Frontal cortex (tissue), 4 donors: ENCODE data around the gene SH3GL1. TPM values are rescaled to one million over a fixed set of nuclear protein-coding genes. Genes with fewer than 3 reads are reported as not detected.
A peak's percentile ranks its signal among the peaks of the same experiment; 100 is the strongest.

ENCODE experiments used
- DNase-seq, 2 donors: peaks; one replicate each; pipeline ENCODE4 v3.0.0; 2012; ENCODE audit warnings: low spot score in 2 of 2
- FAIRE-seq: peaks from 2 replicates; lab custom pipeline; 2012; peaks lifted over from hg19 to GRCh38; lab: Jason Lieb, UNC
- total RNA-seq: library from RNA; depleted of rRNA; stranded (reverse); fragments of >200 nt; gene quantifications from one replicate; pipeline ENCODE4 v1.2.3, GENCODE V29; 2014
- donor health status: control.
- donor health status: control.
- donor health status: control.

Gene SH3GL1
- 17.5 TPM for total RNA-seq

DNA sequence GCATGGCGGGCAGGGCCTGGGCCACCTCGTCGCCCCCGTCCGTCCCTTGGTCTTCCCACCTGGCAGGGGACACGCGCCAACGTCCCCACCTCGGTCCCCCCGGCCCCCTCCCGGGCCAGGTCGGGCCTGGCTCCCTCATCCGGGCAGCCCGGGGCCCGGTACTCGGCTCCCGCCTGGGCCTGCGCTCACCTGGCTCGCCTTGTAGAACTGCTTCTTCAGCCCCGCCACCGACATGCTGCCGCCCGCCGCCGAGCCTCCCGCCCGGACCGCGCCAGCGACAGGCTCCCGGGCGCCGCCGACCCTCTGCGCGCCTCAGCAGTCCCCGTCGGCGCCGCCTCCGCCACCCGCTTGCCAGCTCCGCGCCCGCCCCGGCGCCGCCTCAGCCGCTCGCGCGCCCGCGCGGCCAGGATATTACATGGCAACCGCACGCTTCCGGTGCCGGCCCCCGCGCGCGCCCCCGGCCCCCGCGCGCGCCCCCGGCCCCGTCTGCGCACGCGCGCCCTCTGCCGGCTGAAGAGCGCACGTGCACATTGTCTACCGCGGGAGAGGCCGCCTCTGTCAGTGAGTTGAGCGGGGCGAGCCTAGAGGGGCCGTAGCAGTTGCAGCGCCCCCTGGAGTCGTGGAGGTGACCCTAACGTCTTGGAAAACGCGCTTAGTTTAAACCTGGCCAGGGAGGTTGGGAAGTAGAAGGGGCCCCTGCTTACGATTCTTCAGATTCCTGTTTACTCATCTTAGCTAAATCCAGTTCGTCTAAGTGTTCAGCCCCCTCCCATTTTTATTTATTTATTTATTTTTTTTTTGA, at the start of gene SH3GL1:
Gene SH3GL1, minus strand, starts transcription at position 413 of the 802 bp plus-strand sequence. Its CDS starts 179 bp downstream, at position 234.
- FAIRE-seq: no peak
- peak; percentile 88 to 94 for DNase-seq

DNA sequence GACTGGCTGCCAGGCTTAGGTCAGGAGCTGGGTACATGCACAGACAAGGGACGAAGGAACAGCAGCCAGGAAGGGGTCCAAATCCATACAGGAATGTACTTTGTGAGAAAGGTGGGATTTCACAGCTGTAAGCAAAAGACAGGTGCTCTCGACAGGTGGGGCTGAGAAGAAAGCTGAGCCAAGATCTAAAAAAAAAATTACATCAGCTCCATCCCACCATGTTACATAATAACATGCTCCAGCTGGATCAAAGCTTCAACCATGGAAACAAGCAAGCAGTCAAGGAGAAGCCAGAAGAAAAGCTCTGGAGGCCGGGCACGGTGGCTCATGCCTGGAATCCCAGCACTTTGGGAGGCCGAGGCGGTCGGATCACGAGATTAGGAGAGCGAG, 49.3 kb upstream of the SH3GL1 start:
- no peak for FAIRE-seq

DNA sequence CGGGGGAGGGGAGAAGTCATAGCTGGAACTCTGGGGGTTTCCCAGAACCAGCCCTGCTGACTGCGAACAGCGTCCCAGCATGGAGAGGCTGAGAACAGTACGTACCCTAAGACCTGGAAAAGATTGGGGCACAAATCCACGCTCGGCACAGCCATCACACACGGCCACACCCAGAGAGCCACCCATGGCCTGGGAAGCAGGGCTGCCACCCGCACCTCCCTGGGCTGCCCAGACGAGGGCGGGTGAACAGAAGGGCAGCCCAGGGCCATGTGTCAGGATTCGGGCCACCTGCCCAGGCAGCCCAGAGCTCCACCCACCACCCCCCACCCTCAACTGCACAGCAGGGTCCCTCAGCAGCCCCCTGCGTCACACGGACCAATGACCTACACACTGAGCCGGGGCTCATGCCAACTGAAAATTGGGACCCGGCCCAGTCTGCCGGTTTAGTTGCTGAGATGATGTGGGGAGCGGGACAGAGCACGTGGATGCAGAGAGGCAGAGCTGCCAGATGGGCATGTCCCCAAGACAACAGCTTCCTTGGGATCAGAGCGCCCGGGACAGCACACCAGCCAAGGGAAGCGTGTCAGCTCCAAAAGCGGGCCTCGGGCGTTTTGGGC, 48.8 kb upstream of the SH3GL1 start:
- no peak for FAIRE-seq
- DNase-seq: peak; percentile 70 to 77

More for the DNA sequence above, 49.3 kb upstream of the SH3GL1 start:
- DNase-seq: no peak

DNA sequence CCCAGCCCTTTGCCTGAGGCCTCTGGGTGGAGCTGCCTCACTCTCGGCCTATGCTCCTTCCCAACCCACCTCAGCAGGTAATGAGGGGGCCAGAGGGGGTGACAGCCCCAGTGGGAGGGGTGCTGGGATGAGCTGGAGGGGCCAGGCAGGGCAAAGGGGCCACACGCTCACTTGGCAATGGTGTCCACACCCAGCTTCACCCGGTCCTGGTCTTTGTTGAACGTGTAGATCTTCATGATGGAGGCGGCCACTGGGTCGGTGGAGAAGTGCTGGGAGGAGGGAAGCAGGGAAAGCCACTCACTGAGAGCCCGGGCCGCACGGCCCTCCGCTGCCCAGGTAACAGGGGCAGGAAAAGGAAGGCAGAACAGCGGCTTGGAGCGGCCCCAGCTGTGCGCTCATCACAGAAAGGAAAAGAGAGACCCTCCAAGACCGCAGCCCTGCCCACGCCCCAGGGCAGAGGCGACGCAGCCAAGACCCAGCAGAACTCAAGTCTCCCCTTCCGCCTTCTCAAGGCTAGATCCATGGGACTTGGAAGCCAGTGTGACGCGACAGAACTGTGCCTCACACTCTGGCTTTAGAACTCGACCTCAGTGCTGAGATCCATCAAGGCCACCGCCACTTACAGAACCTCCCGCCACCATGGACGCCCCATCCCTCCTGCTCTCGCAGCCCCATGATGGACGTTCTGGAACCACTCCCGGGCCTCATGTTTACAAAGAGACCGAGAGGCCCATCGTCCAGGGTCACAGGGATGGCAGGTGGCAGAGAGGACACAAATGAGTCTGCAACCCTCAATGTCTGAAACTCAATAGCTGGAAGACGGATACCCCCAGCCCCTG, 48.0 kb upstream of the SH3GL1 start:
- FAIRE-seq: no peak

DNA sequence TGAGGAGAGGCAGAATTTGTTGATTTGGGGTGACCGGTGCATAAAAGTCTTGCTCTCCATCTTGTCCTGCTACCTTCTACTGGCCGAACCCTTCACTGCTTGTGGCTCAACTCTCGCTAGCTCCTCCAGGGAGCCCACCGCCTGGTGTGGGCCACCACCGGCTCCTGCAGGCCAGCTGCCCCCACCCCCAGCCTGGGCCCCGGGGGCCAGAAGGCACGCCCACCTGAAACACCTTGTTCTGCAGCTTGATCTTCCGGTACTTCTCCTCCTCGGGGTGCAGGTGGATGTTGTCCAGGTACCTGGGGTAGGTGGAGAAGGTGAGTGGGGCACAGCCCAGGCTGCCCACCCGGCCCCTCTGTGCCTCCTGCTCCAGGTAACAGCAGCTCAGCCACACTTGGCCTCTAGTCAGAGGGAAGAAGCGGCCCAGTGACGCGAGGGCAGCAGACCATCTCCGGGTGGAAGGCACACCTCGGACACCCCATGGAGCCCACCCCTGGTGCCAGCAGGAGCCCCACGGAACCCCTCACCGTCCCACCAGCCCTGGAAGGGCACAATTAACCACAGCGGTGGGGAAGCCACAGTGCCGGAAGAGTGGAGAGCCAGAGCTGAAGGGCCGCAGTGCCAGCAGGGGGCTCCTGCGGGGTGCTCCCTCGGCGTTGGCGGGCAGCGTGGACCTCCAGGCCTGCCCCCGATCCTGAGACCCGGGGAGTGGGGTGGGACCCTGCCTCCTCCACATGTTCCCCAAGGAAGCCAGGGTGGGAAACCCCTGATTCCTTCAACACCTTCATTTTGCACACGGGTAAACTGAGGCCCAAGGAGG, 47.2 kb upstream of the SH3GL1 start:
- DNase-seq (no peak), FAIRE-seq (no peak)

More for the DNA sequence above, 48.0 kb upstream of the SH3GL1 start:
- no peak for DNase-seq

DNA sequence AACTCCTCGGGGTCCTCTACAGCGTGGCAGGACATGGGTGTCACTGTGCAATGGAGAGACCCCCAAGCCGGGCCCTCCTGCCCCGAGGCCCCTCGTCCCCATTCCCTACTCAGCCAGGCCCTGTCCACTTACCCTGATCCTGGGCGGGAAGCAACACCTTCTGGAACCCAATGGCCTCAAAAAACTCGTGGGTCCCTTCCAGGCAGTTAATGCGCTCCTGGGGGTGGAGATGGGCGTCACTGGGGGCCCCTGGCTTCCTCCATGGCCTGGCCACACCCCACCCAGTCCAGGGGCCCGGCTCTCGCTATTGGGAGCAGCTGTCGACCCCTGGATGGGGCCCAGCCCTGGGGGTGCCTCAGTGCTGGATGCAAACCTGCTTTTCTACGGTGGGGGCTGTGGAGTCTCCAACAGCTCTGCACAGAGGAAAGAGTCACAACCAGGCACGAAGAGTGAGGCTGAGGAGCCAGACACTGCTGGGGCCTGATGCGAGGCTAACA, 46.4 kb upstream of the SH3GL1 start:
- no peak for DNase-seq
- FAIRE-seq: no peak

GRCh38 chr19:4445963-4446703, 45.8 kb upstream of the SH3GL1 start:
- DNase-seq (no peak), FAIRE-seq (no peak)

- DNase-seq (no peak), FAIRE-seq (no peak)
Measured at GRCh38 chr19:4444765-4445741, 44.7 kb upstream of the SH3GL1 start.

DNA sequence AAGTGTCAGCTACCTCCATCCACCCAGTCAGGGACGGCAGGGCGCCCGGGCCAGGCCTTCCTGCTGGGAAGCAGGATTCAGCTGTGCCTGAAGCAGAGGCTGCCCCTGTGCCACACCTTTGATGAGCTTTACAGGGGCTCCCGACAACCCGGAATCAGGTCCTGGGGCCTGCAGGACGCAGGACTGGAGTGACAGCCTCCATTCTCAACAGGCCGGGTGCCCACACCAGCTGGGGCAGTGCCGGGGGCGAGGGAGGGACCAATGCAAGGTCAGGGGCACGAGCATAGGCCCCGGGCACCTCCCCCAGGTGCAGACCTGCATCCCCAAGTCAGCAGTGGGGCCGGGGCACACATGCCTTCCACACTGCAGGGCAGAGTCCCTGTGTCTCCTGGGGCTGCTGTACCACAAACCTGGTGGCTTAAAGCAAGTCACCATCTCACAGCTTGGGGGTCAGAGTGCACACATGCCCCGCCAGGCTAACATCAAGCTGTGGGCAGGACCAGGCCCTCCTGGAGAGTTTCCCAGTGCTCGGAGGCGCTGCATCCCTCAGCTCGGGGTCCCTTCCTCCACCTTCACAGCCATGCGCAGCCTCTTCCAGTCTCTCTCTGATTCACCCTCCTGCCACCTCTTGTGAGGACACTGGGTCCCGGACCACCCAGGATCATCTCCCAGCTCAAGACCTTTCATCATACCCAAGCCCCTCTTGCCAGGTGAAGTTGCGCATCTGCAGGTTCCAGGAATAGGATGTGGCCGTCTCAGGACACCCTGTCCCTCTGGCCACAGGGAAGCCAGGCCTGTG, 43.8 kb upstream of the SH3GL1 start:
- DNase-seq (no peak), FAIRE-seq (no peak)

DNA sequence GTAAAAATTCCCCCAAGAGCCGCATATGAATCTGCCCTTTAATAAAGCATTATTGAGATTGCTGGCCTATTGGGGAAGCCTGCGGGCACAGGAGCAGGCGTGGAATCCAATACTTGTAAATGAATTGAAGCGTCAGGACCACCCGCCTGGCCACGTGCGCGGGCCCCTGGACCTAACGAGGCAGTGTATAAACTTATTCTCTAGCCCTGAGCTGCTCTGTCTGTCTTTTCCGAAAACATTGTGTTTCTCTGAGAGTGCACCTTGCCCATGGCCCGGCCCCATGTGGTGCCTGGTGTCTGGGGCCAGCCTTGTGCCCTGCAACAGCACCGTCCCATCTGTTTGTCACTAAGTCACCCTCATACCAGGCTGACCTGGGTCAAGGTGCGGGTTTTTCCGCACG, 42.8 kb upstream of the SH3GL1 start:
- DNase-seq (no peak), FAIRE-seq (no peak)

DNA sequence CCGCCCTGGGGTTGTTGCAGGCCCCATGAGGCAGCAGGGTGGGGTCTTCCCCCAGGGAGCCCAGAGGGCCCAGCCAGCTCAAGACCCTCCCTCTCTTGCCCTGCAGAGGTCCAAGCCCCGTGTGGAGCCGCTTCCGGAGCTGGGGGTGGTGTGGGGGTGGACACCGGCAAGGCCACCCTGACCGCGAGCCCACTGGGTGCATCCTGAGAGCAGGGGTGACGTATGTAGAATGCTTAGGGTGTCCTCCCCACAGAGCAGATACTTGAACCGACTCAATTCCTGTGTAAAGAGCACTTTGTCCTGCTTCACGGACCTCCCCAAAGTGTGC, 42.4 kb upstream of the SH3GL1 start:
- FAIRE-seq: no peak
- no peak for DNase-seq

DNA sequence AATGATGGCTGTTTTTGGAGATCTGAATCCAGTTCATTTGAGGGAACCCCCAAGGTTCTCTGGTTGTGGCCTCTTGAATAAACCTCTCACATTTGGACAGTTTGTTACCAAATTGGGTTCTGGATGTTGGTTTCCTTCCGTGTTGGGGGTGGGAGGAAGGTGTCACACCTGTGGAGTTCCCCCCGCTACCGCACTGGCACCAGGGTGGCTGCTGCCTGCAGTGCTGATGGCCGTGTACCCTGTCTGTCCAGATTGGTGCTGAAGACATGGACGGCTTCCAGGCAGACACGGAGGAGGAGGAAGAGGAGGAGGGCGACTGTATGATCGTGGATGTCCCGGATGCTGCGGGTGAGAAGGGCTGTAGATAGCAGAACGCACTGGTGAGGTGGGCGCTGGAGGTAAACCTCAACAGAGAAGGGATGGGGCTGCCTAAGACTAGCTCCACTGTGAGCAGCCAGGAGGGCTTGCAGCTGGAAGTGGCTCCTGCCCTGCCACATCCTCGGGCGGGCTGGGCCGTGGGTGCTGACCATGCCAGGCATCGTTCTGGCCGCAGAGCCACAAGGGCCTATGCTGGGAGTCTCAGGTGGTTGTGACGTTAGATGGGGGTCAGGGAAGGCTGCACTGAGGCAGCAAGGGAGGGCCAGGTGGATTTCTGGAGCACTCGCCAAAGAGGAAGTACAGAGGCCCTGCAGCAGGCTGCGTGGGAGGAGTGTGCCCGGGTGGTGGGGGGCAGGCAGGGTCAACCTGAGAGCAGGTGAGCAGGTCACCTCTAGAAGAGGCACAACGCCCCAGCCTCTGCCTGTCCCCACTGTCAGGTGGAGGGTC, 41.9 kb upstream of the SH3GL1 start:
- DNase-seq: no peak
- no peak for FAIRE-seq

DNA sequence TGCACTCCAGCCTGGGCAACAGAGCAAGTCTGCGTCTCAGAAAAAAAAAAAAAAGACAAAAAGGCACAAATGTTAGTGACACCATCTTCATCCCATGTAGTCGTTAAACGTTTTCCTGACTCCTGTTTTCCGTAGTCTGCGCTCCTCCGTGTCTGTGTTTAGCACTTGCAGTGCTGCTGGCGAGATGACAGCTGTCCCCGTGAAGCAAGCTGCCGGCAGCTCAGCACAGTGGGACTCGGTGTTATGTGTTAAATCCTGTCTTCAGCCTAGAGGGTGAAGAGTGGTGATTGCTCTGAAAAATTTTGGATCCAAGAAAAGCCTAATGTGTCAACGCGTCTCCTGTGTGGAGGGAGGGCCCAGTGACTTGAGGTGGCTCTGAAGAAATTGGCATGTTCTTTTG, 38.9 kb upstream of the SH3GL1 start:
- DNase-seq: no peak
- FAIRE-seq: no peak

- FAIRE-seq: no peak
- no peak for DNase-seq
Measured at GRCh38 chr19:4437103-4437502, 36.8 kb upstream of the SH3GL1 start.

DNA sequence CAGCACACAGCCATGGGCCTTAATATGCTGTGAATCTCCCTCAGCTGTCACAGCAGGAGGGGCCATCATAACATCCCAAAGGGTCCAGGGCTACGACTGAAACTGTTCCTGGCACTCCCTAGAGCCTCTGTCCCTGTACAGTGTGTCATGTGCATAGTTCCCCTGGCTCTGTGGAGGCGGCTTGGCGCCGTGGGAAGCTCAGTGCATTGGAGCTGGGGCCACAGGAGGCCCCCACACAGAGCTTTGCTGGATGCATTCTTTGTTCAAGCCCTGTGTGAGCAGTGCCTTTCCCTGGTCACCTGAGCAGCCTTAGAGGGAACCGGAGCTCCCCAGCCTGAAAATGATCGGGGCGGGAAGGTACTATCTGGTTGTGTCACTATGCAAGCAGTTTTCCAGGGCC, 35.9 kb upstream of the SH3GL1 start:
- FAIRE-seq: no peak

DNA sequence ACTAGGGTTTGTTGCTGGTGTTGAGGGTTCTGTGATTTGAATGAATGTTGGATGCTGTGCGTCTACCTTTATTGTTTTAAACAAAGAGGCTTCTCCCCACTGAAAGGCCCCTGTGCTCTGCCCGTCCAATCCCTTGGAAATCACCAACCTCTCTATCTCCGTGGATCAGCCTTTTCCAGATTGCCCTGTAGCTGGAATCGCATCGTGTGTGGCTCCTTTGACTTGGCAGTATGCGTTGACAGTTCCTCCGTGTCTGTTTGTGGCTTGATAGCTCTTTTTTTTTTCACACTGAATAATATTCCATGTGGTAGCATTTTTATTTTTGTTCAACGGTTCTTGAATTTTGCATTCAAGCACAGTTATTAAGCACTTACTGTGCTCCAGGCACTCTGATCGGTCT, 34.0 kb upstream of the SH3GL1 start:
- DNase-seq (no peak), FAIRE-seq (no peak)

More for the DNA sequence above, 35.9 kb upstream of the SH3GL1 start:
- DNase-seq: no peak
